ENCODE measurements around the gene TNFRSF14. TPM values are rescaled to one million over a fixed set of nuclear protein-coding genes. Genes with fewer than 3 reads are reported as not detected.

TNFRSF14 gene
- total and polyA plus RNA-seq, 2 donors (not counting 1 experiment from before 2014, with no cell fraction given): 239 to 427 TPM

- no peak overlapping the region for H3K27ac ChIP-seq (ENCODE audit: low read length in 2 of 2)
- POLR2A ChIA-PET: no interaction called here
- H3K27ac Mint-ChIP-seq: no peak overlapping the region
- WGBS (ENCODE audit: insufficient coverage): 91% methylated on average over 15 of the region's 17 CpGs
- no peaks in the 10 kb centered on the region for H3K9me3 ChIP-seq (ENCODE audit: control extremely low read depth in 1 of 3, control insufficient read depth in 2 of 3, insufficient read depth in 1 of 3, low read length in 2 of 3)
- H3K9ac ChIP-seq (ENCODE audit: low read length): no peak overlapping the region
- CTCF ChIA-PET: no interaction called here
- no peak overlapping the region for H3K4me2 ChIP-seq (replicated peaks; ENCODE audit: low read depth, low read length, poor library complexity, severe bottlenecking)
- TF ChIP-seq CTCF (IDR thresholded peaks at IDR 0.05) (no peak), EZH2 (IDR thresholded peaks at IDR 0.05; ENCODE audit: borderline replicate concordance, insufficient read depth, low read depth, low read length, poor library complexity, severe bottlenecking) (no peak)
- intact Hi-C loops (cut with micrococcal nuclease): no loop called here
- H3K27me3 ChIP-seq (replicated peaks in 1 of 4; ENCODE audit: control extremely low read depth in 1 of 4, control insufficient read depth in 3 of 4, insufficient read depth in 4 of 4, low read length in 3 of 4): no peaks in the 10 kb centered on the region
- peaks cover 0 to 75% of the 10 kb centered on the region in 2 experiments for H3K36me3 ChIP-seq (replicated peaks in 1 of 2; ENCODE audit: control extremely low read depth in 1 of 2, control insufficient read depth in 1 of 2, extremely low read depth in 1 of 2, insufficient read depth in 2 of 2, low read length in 1 of 2)
- H3K79me2 ChIP-seq (ENCODE audit: control insufficient read depth, insufficient read depth, low read length): peaks cover 49% of the 10 kb centered on the region
- ATAC-seq (ENCODE audit: low read depth): no peak
- DNase-seq: no peak
- H3K4me3 Mint-ChIP-seq: no peak overlapping the region
- peaks cover 3% of the 10 kb centered on the region for H3K4me1 Mint-ChIP-seq
- H3K4me1 ChIP-seq (ENCODE audit: control insufficient read depth in 2 of 2, insufficient read depth in 2 of 2, low read length in 2 of 2): no peaks in the 10 kb centered on the region
- H4K20me1 ChIP-seq (ENCODE audit: control insufficient read depth, insufficient read depth, low read length, poor library complexity, severe bottlenecking): peaks cover 83% of the 10 kb centered on the region
- H3K27me3 Mint-ChIP-seq: no peaks in the 10 kb centered on the region
- H2AFZ ChIP-seq (ENCODE audit: insufficient read depth, low read depth, low read length, poor library complexity, severe bottlenecking): no peak overlapping the region
- H3K9me3 Mint-ChIP-seq (ENCODE audit: insufficient read depth): no peaks in the 10 kb centered on the region
- H3K4me3 ChIP-seq (ENCODE audit: control extremely low read depth in 1 of 5, extremely low read depth in 1 of 5, insufficient read depth in 1 of 5, low read depth in 2 of 5, low read length in 4 of 5): no peak overlapping the region
Measured at GRCh38 chr1:2517966-2518365, 38.2 kb upstream of the TNFRSF14 start.

- CTCF ChIA-PET: no interaction called here
- DNase-seq: no peak
Measured at GRCh38 chr1:2518528-2518927, 37.6 kb upstream of the TNFRSF14 start.

More at GRCh38 chr1:2518528-2518927, 37.6 kb upstream of the TNFRSF14 start:
- Histone ChIP-seq H3K9ac (ENCODE audit: low read length) (no peak overlapping the region), H3K4me2 (replicated peaks; ENCODE audit: low read depth, low read length, poor library complexity, severe bottlenecking) (no peak overlapping the region), H2AFZ (ENCODE audit: insufficient read depth, low read depth, low read length, poor library complexity, severe bottlenecking) (no peak overlapping the region), H3K4me3 (ENCODE audit: control extremely low read depth in 1 of 5, extremely low read depth in 1 of 5, insufficient read depth in 1 of 5, low read depth in 2 of 5, low read length in 4 of 5) (no peak overlapping the region), H3K4me1 (ENCODE audit: control insufficient read depth in 2 of 2, insufficient read depth in 2 of 2, low read length in 2 of 2) (no peaks in the 10 kb centered on the region), H4K20me1 (ENCODE audit: control insufficient read depth, insufficient read depth, low read length, poor library complexity, severe bottlenecking) (peaks cover 87% of the 10 kb centered on the region), H3K9me3 (ENCODE audit: control extremely low read depth in 1 of 3, control insufficient read depth in 2 of 3, insufficient read depth in 1 of 3, low read length in 2 of 3) (no peaks in the 10 kb centered on the region), H3K27me3 (replicated peaks in 1 of 4; ENCODE audit: control extremely low read depth in 1 of 4, control insufficient read depth in 3 of 4, insufficient read depth in 4 of 4, low read length in 3 of 4) (no peaks in the 10 kb centered on the region), H3K36me3 (replicated peaks in 1 of 2; ENCODE audit: control extremely low read depth in 1 of 2, control insufficient read depth in 1 of 2, extremely low read depth in 1 of 2, insufficient read depth in 2 of 2, low read length in 1 of 2) (peaks cover 0 to 70% of the 10 kb centered on the region in 2 experiments), H3K27ac (ENCODE audit: low read length in 2 of 2) (no peak overlapping the region), H3K79me2 (ENCODE audit: control insufficient read depth, insufficient read depth, low read length) (peaks cover 54% of the 10 kb centered on the region)
- TF ChIP-seq CTCF (IDR thresholded peaks at IDR 0.05): no peak
- TF ChIP-seq EZH2 (IDR thresholded peaks at IDR 0.05; ENCODE audit: borderline replicate concordance, insufficient read depth, low read depth, low read length, poor library complexity, severe bottlenecking): no peak
- WGBS (ENCODE audit: insufficient coverage): 98% methylated on average over 26 of the region's 26 CpGs
- no peaks in the 10 kb centered on the region for H3K27me3 Mint-ChIP-seq
- intact Hi-C loops (cut with micrococcal nuclease): no loop called here
- ATAC-seq (ENCODE audit: low read depth): no peak
- H3K27ac Mint-ChIP-seq: no peak overlapping the region
- H3K9me3 Mint-ChIP-seq (ENCODE audit: insufficient read depth): no peaks in the 10 kb centered on the region
- H3K4me3 Mint-ChIP-seq: no peak overlapping the region
- H3K4me1 Mint-ChIP-seq: peaks cover 7% of the 10 kb centered on the region
- POLR2A ChIA-PET: no interaction called here

All from B cell (primary cell).